HepG2 (cell line): ENCODE results near the gene PSMD5. TPM values are rescaled to one million over a fixed set of nuclear protein-coding genes. Genes with fewer than 3 reads are reported as not detected.

Experiments
- ATAC-seq: fragments of 200-7000 bp; cut with Tn5 transposase; 3 replicates; pipeline ENCODE4 v1.9.1; 2020; ENCODE audit warnings: mild to moderate bottlenecking, moderate library complexity
- BruUV-seq: library from RNA; stranded (reverse); fragments of 400-500 nt; replicated peaks from 2 replicates; lab custom pipeline; 2021; lab: Mats Ljungman, UMichigan
- CTCF ChIA-PET: fragments of 300-600 bp; formaldehyde crosslinking; extraction: SDS; loops from one replicate; lab custom pipeline; 2021; ENCODE audit warnings: low total read pairs, inconsistent platforms, low intra/inter-chr PET ratio; lab: Yijun Ruan, JAX
- POLR2A ChIA-PET: fragments of 350-600 bp; sonication (Branson Sonifier 250); formaldehyde crosslinking; loops from one replicate; lab custom pipeline; 2020; ENCODE audit warnings: antibody characterized with exemption, inconsistent platforms; lab: Yijun Ruan, JAX
- DNase-seq: peaks from one replicate; pipeline ENCODE4 v3.0.0-alpha.2; 2015; ENCODE audit warnings: low spot score
- FAIRE-seq: peaks from 3 replicates; lab custom pipeline; 2011; peaks lifted over from hg19 to GRCh38; lab: Jason Lieb, UNC
- H2AFZ ChIP-seq: one replicate; pipeline ENCODE4 v1.6.1; 2011; ENCODE audit warnings: low read length, inconsistent platforms
- H3K27ac ChIP-seq: fragments of 300-600 bp; 3 replicates; pipeline ENCODE4 v1.8.0; 2011; ENCODE audit warnings: mixed run types, mild to moderate bottlenecking, mixed read lengths, low read length, inconsistent platforms; ENCODE audit not compliant: insufficient read depth; ENCODE audit errors: extremely low read length
- H3K27me3 ChIP-seq, 2 experiments: fragments of 200-600 bp in 1 of 2; 2 replicates in 1 of 2; 3 replicates in 1 of 2; pipeline versions ENCODE4 v1.6.0 to v1.8.0; 2011; ENCODE audit warnings: low read length in 2 of 2, mild to moderate bottlenecking in 2 of 2, moderate library complexity in 2 of 2, inconsistent platforms in 1 of 2; ENCODE audit not compliant: insufficient read depth in 2 of 2, control insufficient read depth in 1 of 2
- H3K36me3 ChIP-seq, 2 experiments: fragments of 200-600 bp in 1 of 2; replicated peaks in 1 of 2; 2 replicates in 1 of 2; 3 replicates in 1 of 2; pipeline versions ENCODE4 v1.5.1 to v1.8.0; 2011; ENCODE audit warnings: low read length in 2 of 2, inconsistent platforms in 1 of 2; ENCODE audit not compliant: insufficient read depth in 2 of 2, control insufficient read depth in 1 of 2
- H3K4me1 ChIP-seq: 2 replicates; pipeline ENCODE4 v1.5.1; 2012; ENCODE audit warnings: low read length, inconsistent platforms; ENCODE audit not compliant: insufficient read depth
- H3K4me2 ChIP-seq: 2 replicates; pipeline ENCODE4 v1.6.0; 2011; ENCODE audit warnings: low read depth, low read length, inconsistent platforms
- H3K4me3 ChIP-seq, 3 experiments: fragments of 200-600 bp in 1 of 3; sonication (generic), shearing (Covaris generic) in 1 of 3; replicated peaks in 1 of 3; 2 replicates each; pipeline ENCODE4 v1.5.1; 2011 to 2016; ENCODE audit warnings: low read length in 3 of 3, inconsistent platforms in 2 of 3, low read depth in 2 of 3, mild to moderate bottlenecking in 2 of 3, control low read depth in 1 of 3, mixed read lengths in 1 of 3; ENCODE audit not compliant: insufficient read depth in 1 of 3
- H3K79me2 ChIP-seq: one replicate; pipeline ENCODE4 v1.6.1; 2011; ENCODE audit warnings: low read length, inconsistent platforms; ENCODE audit not compliant: insufficient read depth
- H3K9ac ChIP-seq: 2 replicates; pipeline ENCODE4 v1.6.0; 2011; ENCODE audit warnings: mild to moderate bottlenecking, low read depth, low read length, inconsistent platforms; ENCODE audit not compliant: insufficient read depth
- H3K9me3 ChIP-seq: 2 replicates; pipeline ENCODE4 v1.5.1; 2012; ENCODE audit warnings: mild to moderate bottlenecking, low read length
- H4K20me1 ChIP-seq: 2 replicates; pipeline ENCODE4 v1.6.0; 2011; ENCODE audit warnings: inconsistent platforms, mild to moderate bottlenecking, low read length, moderate library complexity; ENCODE audit not compliant: insufficient read depth
- HOXD1 ChIP-seq: sonication (generic); formaldehyde crosslinking; IDR thresholded peaks from 2 replicates; pipeline ENCODE4 v1.5.0; 2020; ENCODE audit warnings: missing genetic modification reagents
- MTF1 ChIP-seq: sonication (generic); formaldehyde crosslinking; IDR thresholded peaks from 2 replicates; pipeline ENCODE4 v1.5.0; 2020; ENCODE audit warnings: missing genetic modification reagents
- NFIB ChIP-seq: sonication (generic); formaldehyde crosslinking; IDR thresholded peaks from 2 replicates; pipeline ENCODE4 v1.9.0; 2021; ENCODE audit warnings: missing genetic modification reagents, mild to moderate bottlenecking, borderline replicate concordance
- POLR2AphosphoS2 ChIP-seq: IDR thresholded peaks from 2 replicates; pipeline ENCODE4 v1.6.1; 2011; ENCODE audit warnings: low read depth, low read length, improper control_type of control experiment
- SOX6 ChIP-seq, 2 experiments: fragments of 450-650 bp in 1 of 2; sonication (generic) in 1 of 2; formaldehyde crosslinking in 1 of 2; IDR thresholded peaks; 2 replicates each; pipeline versions ENCODE4 v1.4.0 to v1.6.1; 2017 to 2020; ENCODE audit warnings: antibody characterized with exemption in 1 of 2, mild to moderate bottlenecking in 1 of 2, missing genetic modification reagents in 1 of 2
- SRSF1 ChIP-seq: fragments of 200-400 bp; formaldehyde crosslinking; optimal IDR thresholded peaks from 2 replicates; pipeline ENCODE3; 2017; ENCODE audit warnings: mild to moderate bottlenecking, low read depth, low read length, moderate library complexity
- THYN1 ChIP-seq: sonication (generic); formaldehyde crosslinking; IDR thresholded peaks from 2 replicates; pipeline ENCODE4 v1.8.1; 2023; ENCODE audit warnings: low read depth, mild to moderate bottlenecking, moderate library complexity, missing genetic modification reagents, borderline replicate concordance
- TSC22D2 ChIP-seq: sonication (generic); formaldehyde crosslinking; IDR thresholded peaks from 2 replicates; pipeline ENCODE4 v1.5.1; 2020; ENCODE audit warnings: missing genetic modification reagents, mild to moderate bottlenecking, borderline replicate concordance
- ZNF12 ChIP-seq: sonication (generic); formaldehyde crosslinking; IDR thresholded peaks from 2 replicates; pipeline ENCODE4 v1.5.0; 2020; ENCODE audit warnings: missing genetic modification reagents
- ZNF251 ChIP-seq: sonication (generic); formaldehyde crosslinking; IDR thresholded peaks from 2 replicates; pipeline ENCODE4 v1.9.0; 2021; ENCODE audit warnings: mild to moderate bottlenecking, missing genetic modification reagents
- ZNF274 ChIP-seq: sonication (generic); formaldehyde crosslinking; IDR thresholded peaks from 2 replicates; pipeline ENCODE4 v1.5.1; 2020; ENCODE audit warnings: mild to moderate bottlenecking, missing genetic modification reagents
- ZNF282 ChIP-seq: fragments of 450-650 bp; IDR thresholded peaks from 2 replicates; pipeline ENCODE4 v1.6.1; 2018; ENCODE audit not compliant: partially characterized antibody
- ZNF296 ChIP-seq: sonication (generic); formaldehyde crosslinking; conservative IDR thresholded peaks from 2 replicates; pipeline ENCODE4 v1.5.0; 2020; ENCODE audit warnings: mild to moderate bottlenecking, missing genetic modification reagents
- ZNF335 ChIP-seq: sonication (generic); formaldehyde crosslinking; IDR thresholded peaks from 2 replicates; pipeline ENCODE4 v1.4.0; 2020; ENCODE audit warnings: missing genetic modification reagents
- WGBS: methylation state at CpG from one replicate; pipeline ENCODE4 v1.1.6; 2017; ENCODE audit warnings: low lambda C conversion rate; 5-methylcytosine and 5-hydroxymethylcytosine counted together
- in situ Hi-C: cut with HindIII; loops from 2 replicates; pipeline ENCODE4 v1.10.0; 2017; ENCODE audit warnings: low pct_unique_long_range_greater_than_20kb; ENCODE audit not compliant: extremely low pct_ligation_motif_present
- intact Hi-C: fragments of 100-400 bp; cut with micrococcal nuclease; formaldehyde crosslinking; loops from one replicate; pipeline ENCODE4 v1.10.0; 2022; ENCODE audit not compliant: unreplicated experiment
- polyA plus RNA-seq, 8 experiments: library from polyadenylated mRNA; depleted of rRNA in 3 of 8; stranded (reverse) in 7 of 8; unstranded in 1 of 8; fragments of >200 nt; fragmentation: Illumina TruSeq in 4 of 8; extraction: Trizol in 4 of 8; gene quantifications; 2 replicates each; pipeline versions ENCODE4 v1.2.1 to v1.2.3, GENCODE V29; 2011 to 2016; ENCODE audit warnings: low read depth in 4 of 8, missing spikeins in 1 of 8, mixed read lengths in 1 of 8; ENCODE audit not compliant: insufficient read depth in 1 of 8
- total RNA-seq, 5 experiments: library from RNA; depleted of rRNA; stranded (reverse); fragments of >200 nt; fragmentation: Illumina TruSeq; extraction: Trizol; gene quantifications; 2 replicates each; pipeline ENCODE4 v1.2.3, GENCODE V29; 2016; ENCODE audit warnings: low read depth in 1 of 5
- TF ChIP-seq, protein P1 (sequence below), 2 experiments: fragments of 450-650 bp in 1 of 2; sonication (generic) in 1 of 2; formaldehyde crosslinking in 1 of 2; IDR thresholded peaks; 2 replicates each; pipeline versions ENCODE4 v1.6.1 to v1.8.0; 2016 to 2022; ENCODE audit warnings: antibody characterized with exemption in 1 of 2, mild to moderate bottlenecking in 1 of 2, missing genetic modification reagents in 1 of 2
- TF ChIP-seq, protein P2 (sequence below): sonication (generic); formaldehyde crosslinking; IDR thresholded peaks from 2 replicates; pipeline ENCODE4 v1.8.1; 2023; ENCODE audit warnings: mild to moderate bottlenecking, inconsistent platforms, moderate library complexity, missing genetic modification reagents, borderline replicate concordance

Gene PSMD5
- total and polyA plus RNA-seq, 2 of the 13 experiments (the other 11 are each of a cell fraction or from before 2014, with no cell fraction given), result 12.7 to 18.1 TPM

DNA sequence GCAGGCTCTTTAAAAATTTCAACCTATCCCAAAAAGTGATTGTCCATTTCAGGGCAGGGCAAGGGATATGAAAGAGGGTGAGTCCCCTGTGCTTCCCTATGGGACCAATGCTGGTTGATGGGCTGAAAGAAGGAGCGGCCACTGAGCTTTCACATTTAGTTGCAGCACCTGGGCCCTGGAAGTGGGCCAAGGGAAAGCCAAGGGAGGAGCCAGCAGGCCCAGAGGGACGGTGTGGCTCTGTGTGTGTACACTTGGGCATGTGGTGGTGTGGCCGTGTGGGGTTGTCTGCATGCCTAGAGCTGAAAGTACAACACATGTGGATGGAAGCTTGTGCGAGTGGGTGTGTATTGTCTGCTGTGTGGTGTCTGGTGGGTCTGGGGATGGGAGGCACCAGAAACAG is 14.0 kb upstream of the PSMD5 start:
- H3K27ac ChIP-seq, result no peak overlapping the region
- intact Hi-C loops, result no loop called here
- H4K20me1 ChIP-seq, result no peaks in the 10 kb centered on the region
- H3K9me3 ChIP-seq, result no peaks in the 10 kb centered on the region
- no peak overlapping the region for H3K9ac ChIP-seq
- H3K4me1 ChIP-seq, result peaks cover 13% of the 10 kb centered on the region
- no TSS peak for BruUV-seq
- CTCF ChIA-PET, result no interaction called here
- H3K27me3 ChIP-seq, result no peaks in the 10 kb centered on the region
- H3K4me3 ChIP-seq, result no peak overlapping the region
- WGBS, result 87% methylated on average over 4 of the region's 4 CpGs
- FAIRE-seq (no peak), DNase-seq (no peak), ATAC-seq (no peak)
- no peak overlapping the region for H2AFZ ChIP-seq
- peaks cover 18 to 39% of the 10 kb centered on the region in 2 experiments for H3K36me3 ChIP-seq
- POLR2A ChIA-PET, result interaction anchor here (1.8 kb wide), 1 partner anchor 13 kb away, joined by 4 read pairs; no protein-coding TSS in a partner anchor
- in situ Hi-C loops, result no loop called here
- no peaks in the 10 kb centered on the region for H3K79me2 ChIP-seq
- H3K4me2 ChIP-seq, result no peak overlapping the region
- TF ChIP-seq POLR2AphosphoS2, result no peak
- no peak for TF ChIP-seq ZNF335 (CRISPR knock-in tag)
- TF ChIP-seq SRSF1, result no peak
- TF ChIP-seq, protein P1, sequence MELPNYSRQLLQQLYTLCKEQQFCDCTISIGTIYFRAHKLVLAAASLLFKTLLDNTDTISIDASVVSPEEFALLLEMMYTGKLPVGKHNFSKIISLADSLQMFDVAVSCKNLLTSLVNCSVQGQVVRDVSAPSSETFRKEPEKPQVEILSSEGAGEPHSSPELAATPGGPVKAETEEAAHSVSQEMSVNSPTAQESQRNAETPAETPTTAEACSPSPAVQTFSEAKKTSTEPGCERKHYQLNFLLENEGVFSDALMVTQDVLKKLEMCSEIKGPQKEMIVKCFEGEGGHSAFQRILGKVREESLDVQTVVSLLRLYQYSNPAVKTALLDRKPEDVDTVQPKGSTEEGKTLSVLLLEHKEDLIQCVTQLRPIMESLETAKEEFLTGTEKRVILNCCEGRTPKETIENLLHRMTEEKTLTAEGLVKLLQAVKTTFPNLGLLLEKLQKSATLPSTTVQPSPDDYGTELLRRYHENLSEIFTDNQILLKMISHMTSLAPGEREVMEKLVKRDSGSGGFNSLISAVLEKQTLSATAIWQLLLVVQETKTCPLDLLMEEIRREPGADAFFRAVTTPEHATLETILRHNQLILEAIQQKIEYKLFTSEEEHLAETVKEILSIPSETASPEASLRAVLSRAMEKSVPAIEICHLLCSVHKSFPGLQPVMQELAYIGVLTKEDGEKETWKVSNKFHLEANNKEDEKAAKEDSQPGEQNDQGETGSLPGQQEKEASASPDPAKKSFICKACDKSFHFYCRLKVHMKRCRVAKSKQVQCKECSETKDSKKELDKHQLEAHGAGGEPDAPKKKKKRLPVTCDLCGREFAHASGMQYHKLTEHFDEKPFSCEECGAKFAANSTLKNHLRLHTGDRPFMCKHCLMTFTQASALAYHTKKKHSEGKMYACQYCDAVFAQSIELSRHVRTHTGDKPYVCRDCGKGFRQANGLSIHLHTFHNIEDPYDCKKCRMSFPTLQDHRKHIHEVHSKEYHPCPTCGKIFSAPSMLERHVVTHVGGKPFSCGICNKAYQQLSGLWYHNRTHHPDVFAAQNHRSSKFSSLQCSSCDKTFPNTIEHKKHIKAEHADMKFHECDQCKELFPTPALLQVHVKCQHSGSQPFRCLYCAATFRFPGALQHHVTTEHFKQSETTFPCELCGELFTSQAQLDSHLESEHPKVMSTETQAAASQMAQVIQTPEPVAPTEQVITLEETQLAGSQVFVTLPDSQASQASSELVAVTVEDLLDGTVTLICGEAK (IDR thresholded peaks at IDR 0.05), result no peak
- TF ChIP-seq, protein P1 (CRISPR knock-in tag; IDR thresholded peaks at IDR 0.05), result no peak
- no peak for TF ChIP-seq ZNF251 (CRISPR knock-in tag)
- TF ChIP-seq ZNF296 (CRISPR knock-in tag), result no peak
- TF ChIP-seq SOX6 (IDR thresholded peaks at IDR 0.05), result no peak
- TF ChIP-seq SOX6 (CRISPR knock-in tag; IDR thresholded peaks at IDR 0.05), result no peak
- TF ChIP-seq, protein P2, sequence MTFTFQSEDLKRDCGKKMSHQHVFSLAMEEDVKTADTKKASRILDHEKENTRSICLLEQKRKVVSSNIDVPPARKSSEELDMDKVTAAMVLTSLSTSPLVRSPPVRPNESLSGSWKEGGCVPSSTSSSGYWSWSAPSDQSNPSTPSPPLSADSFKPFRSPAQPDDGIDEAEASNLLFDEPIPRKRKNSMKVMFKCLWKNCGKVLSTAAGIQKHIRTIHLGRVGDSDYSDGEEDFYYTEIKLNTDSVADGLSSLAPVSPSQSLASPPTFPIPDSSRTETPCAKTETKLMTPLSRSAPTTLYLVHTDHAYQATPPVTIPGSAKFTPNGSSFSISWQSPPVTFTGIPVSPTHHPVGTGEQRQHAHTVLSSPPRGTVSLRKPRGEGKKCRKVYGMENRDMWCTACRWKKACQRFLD (CRISPR knock-in tag), result no peak
- TF ChIP-seq HOXD1, result no peak
- TF ChIP-seq ZNF282, result no peak
- TF ChIP-seq ZNF274 (CRISPR knock-in tag), result no peak
- TF ChIP-seq MTF1 (CRISPR knock-in tag), result no peak
- no peak for TF ChIP-seq THYN1 (CRISPR knock-in tag)
- TF ChIP-seq ZNF12 (CRISPR knock-in tag), result no peak
- no peak for TF ChIP-seq NFIB (CRISPR knock-in tag)
- TF ChIP-seq TSC22D2 (CRISPR knock-in tag), result no peak
